Ishikawa (cell line): ENCODE measurements around the gene IFNE.
A peak's percentile ranks its signal among the peaks of the same experiment; 100 is the strongest.

ENCODE experiments used
- CEBPB ChIP-seq: IDR thresholded peaks from 2 replicates; pipeline ENCODE4 v1.6.1; 2012
- CREB1 ChIP-seq: IDR thresholded peaks from 2 replicates; pipeline ENCODE4 v1.6.1; 2012; ENCODE audit warnings: low read depth
- EGR1 ChIP-seq: IDR thresholded peaks from 2 replicates; pipeline ENCODE4 v1.6.1; 2012
- EP300 ChIP-seq: IDR thresholded peaks from 2 replicates; pipeline ENCODE4 v1.6.1; 2012; ENCODE audit warnings: borderline replicate concordance
- MAX ChIP-seq: IDR thresholded peaks from 2 replicates; pipeline ENCODE4 v1.6.1; 2012
- NFIC ChIP-seq: IDR thresholded peaks from 2 replicates; pipeline ENCODE4 v1.6.1; 2012
- RAD21 ChIP-seq: IDR thresholded peaks from 2 replicates; pipeline ENCODE4 v1.6.1; 2012; ENCODE audit warnings: low read depth
- TAF1 ChIP-seq: IDR thresholded peaks from 2 replicates; pipeline ENCODE4 v1.6.1; 2012; ENCODE audit warnings: low read depth, mild to moderate bottlenecking
- TCF12 ChIP-seq: IDR thresholded peaks from 2 replicates; pipeline ENCODE4 v1.6.1; 2012; ENCODE audit warnings: low read depth
- TEAD4 ChIP-seq: IDR thresholded peaks from 2 replicates; pipeline ENCODE4 v1.6.1; 2012
- USF1 ChIP-seq: IDR thresholded peaks from 2 replicates; pipeline ENCODE4 v1.6.1; 2012
- YY1 ChIP-seq: IDR thresholded peaks from 2 replicates; pipeline ENCODE4 v1.6.1; 2012; ENCODE audit warnings: low read depth
- ZBTB7A ChIP-seq: IDR thresholded peaks from 2 replicates; pipeline ENCODE4 v1.6.1; 2012; ENCODE audit warnings: low read depth
- TF ChIP-seq, protein P1 (sequence below): IDR thresholded peaks from 2 replicates; pipeline ENCODE4 v1.6.1; 2012; ENCODE audit warnings: low read depth, mild to moderate bottlenecking

IFNE gene

GRCh38 chr9:21434202-21435014 lies 47.7 kb downstream of the IFNE start:
- peak; percentile 43; the same call in 1 of the 2 replicates for TF ChIP-seq NFIC
- TF ChIP-seq MAX = no peak
- TF ChIP-seq TCF12 = no peak
- TF ChIP-seq, protein P1, sequence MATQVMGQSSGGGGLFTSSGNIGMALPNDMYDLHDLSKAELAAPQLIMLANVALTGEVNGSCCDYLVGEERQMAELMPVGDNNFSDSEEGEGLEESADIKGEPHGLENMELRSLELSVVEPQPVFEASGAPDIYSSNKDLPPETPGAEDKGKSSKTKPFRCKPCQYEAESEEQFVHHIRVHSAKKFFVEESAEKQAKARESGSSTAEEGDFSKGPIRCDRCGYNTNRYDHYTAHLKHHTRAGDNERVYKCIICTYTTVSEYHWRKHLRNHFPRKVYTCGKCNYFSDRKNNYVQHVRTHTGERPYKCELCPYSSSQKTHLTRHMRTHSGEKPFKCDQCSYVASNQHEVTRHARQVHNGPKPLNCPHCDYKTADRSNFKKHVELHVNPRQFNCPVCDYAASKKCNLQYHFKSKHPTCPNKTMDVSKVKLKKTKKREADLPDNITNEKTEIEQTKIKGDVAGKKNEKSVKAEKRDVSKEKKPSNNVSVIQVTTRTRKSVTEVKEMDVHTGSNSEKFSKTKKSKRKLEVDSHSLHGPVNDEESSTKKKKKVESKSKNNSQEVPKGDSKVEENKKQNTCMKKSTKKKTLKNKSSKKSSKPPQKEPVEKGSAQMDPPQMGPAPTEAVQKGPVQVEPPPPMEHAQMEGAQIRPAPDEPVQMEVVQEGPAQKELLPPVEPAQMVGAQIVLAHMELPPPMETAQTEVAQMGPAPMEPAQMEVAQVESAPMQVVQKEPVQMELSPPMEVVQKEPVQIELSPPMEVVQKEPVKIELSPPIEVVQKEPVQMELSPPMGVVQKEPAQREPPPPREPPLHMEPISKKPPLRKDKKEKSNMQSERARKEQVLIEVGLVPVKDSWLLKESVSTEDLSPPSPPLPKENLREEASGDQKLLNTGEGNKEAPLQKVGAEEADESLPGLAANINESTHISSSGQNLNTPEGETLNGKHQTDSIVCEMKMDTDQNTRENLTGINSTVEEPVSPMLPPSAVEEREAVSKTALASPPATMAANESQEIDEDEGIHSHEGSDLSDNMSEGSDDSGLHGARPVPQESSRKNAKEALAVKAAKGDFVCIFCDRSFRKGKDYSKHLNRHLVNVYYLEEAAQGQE = no peak
- TF ChIP-seq EGR1 = no peak
- TF ChIP-seq TEAD4 = no peak
- no peak for TF ChIP-seq YY1
- TF ChIP-seq EP300 = no peak
- TF ChIP-seq CREB1 = no peak
- TF ChIP-seq ZBTB7A = no peak
- TF ChIP-seq TAF1 = no peak
- peak; percentile 42 for TF ChIP-seq RAD21
- TF ChIP-seq USF1 = no peak
- no peak for TF ChIP-seq CEBPB

DNA sequence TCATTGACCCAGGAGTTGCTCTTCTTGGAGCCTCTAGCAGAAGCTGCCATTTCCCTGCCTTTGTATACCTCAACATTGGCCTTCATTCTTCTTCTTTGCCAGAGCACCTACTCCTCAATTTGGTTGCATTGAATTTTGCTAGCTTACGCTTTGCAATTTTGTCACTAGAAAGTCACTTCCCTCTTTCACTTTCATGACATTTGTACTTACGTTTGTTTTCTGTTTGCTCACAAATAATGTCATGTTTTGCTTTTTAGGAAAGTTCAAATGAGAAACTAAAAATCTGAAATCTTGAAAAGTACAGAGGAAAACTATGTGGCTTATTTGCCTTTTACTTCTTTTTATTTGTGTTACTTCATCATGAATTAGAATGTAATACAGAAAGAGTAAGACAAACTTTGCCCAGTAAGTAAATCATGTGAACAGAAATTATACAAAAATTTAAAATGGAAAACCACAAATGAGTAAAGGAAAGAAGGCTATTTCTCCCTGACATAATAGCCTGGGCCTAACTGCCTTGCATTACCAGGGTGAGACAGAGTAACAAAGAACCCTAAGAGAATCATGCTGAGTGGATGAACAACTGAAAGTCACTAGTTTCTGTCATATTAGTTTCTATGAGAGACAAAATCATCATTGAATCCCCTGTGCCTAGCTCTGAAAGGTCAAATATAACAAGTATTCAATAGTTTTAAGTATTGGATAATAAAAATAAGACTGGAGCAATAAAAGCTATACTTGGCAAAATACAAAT lies 49.3 kb downstream of the IFNE start:
- no peak for TF ChIP-seq TAF1
- TF ChIP-seq EGR1 = no peak
- TF ChIP-seq, protein P1 = no peak
- TF ChIP-seq YY1 = no peak
- no peak for TF ChIP-seq TEAD4
